ENCODE results near the gene GMDS. TPM values are rescaled to one million over a fixed set of nuclear protein-coding genes. Genes with fewer than 3 reads are reported as not detected.

Gene GMDS
- total and polyA plus RNA-seq, 2 experiments from 2014 or later, result 3.0 to 12.6 TPM

GRCh38 chr6:2108700-2109306 lies 136.6 kb downstream of the GMDS start:
- Histone ChIP-seq H3K9ac (no peak overlapping the region), H3K27me3 (replicated peaks; ENCODE audit: insufficient read depth) (no peaks in the 10 kb centered on the region), H3F3A (ENCODE audit: insufficient read depth) (0 out of 2 replicates have a peak, but pooled peaks cover 5% of the 10 kb centered on the region), H3K27ac (no peak overlapping the region), H3K79me2 (ENCODE audit: insufficient read depth) (no peaks in the 10 kb centered on the region), H3K4me2 (ENCODE audit: unreplicated experiment) (no peak overlapping the region), H4K20me1 (ENCODE audit: insufficient read depth) (no peaks in the 10 kb centered on the region), H3K9me2 (ENCODE audit: insufficient read depth) (no peaks in the 10 kb centered on the region), H3K36me3 (ENCODE audit: low read depth) (no peaks in the 10 kb centered on the region), H3K9me3 (ENCODE audit: low read depth) (no peaks in the 10 kb centered on the region), H3K4me3 (no peak overlapping the region), H2AFZ (no peak overlapping the region), H3K4me1 (ENCODE audit: insufficient read depth) (peaks cover 8% of the 10 kb centered on the region; the same call in 1 of the 2 replicates)
- no peak for TF ChIP-seq EZH2 (IDR thresholded peaks at IDR 0.05; ENCODE audit: insufficient read depth, poor library complexity, severe bottlenecking)
- no peak for TF ChIP-seq EZH2phosphoT487 (IDR thresholded peaks at IDR 0.05; ENCODE audit: insufficient read depth, low read depth)
- in situ Hi-C loops (cut with MboI), result loop anchor here (10.0 to 25.0 kb wide), 2 partner anchors 504 to 528 kb away; partner anchors contain the start of gene FOXC1
- WGBS, 2 experiments (ENCODE audit: low coverage in 1 of 2, low lambda C conversion rate in 2 of 2, missing lambda C conversion rate in 2 of 2), result 88 to 92% methylated on average over 9 of the region's 9 CpGs
- DNase-seq, result no peak

GRCh38 chr6:2104524-2104880 lies 140.9 kb downstream of the GMDS start:
- Histone ChIP-seq H4K20me1 (ENCODE audit: insufficient read depth) (no peaks in the 10 kb centered on the region), H3K4me3 (no peak overlapping the region), H3F3A (ENCODE audit: insufficient read depth) (no peaks in the 10 kb centered on the region), H3K27me3 (replicated peaks; ENCODE audit: insufficient read depth) (no peaks in the 10 kb centered on the region), H3K4me2 (ENCODE audit: unreplicated experiment) (no peak overlapping the region), H3K36me3 (ENCODE audit: low read depth) (no peaks in the 10 kb centered on the region), H3K9me2 (ENCODE audit: insufficient read depth) (no peaks in the 10 kb centered on the region), H3K79me2 (ENCODE audit: insufficient read depth) (no peaks in the 10 kb centered on the region), H3K9ac (no peak overlapping the region), H3K27ac (no peak overlapping the region), H3K4me1 (ENCODE audit: insufficient read depth) (peaks cover 5% of the 10 kb centered on the region; the same call in 1 of the 2 replicates), H3K9me3 (ENCODE audit: low read depth) (no peaks in the 10 kb centered on the region), H2AFZ (no peak overlapping the region)
- DNase-seq, result no peak
- TF ChIP-seq EZH2 (IDR thresholded peaks at IDR 0.05; ENCODE audit: insufficient read depth, poor library complexity, severe bottlenecking) (no peak), EZH2phosphoT487 (IDR thresholded peaks at IDR 0.05; ENCODE audit: insufficient read depth, low read depth) (no peak)
- WGBS, 2 experiments (ENCODE audit: low coverage in 1 of 2, low lambda C conversion rate in 2 of 2, missing lambda C conversion rate in 2 of 2), result 0 to 2% methylated on average over 1 of the region's 1 CpG
- in situ Hi-C loops (cut with MboI), result loop anchor here (10.0 to 25.0 kb wide), 2 partner anchors 500 to 533 kb away; partner anchors contain the start of gene FOXC1

- peak; percentile 63 for DNase-seq
- H3F3A ChIP-seq (ENCODE audit: insufficient read depth), result no peaks in the 10 kb centered on the region
- TF ChIP-seq EZH2 (IDR thresholded peaks at IDR 0.05; ENCODE audit: insufficient read depth, poor library complexity, severe bottlenecking), result no peak
- in situ Hi-C loops (cut with MboI), result loop anchor here (10.0 to 25.0 kb wide), 2 partner anchors 499 to 533 kb away; partner anchors contain the start of gene FOXC1
- no peaks in the 10 kb centered on the region for H3K36me3 ChIP-seq (ENCODE audit: low read depth)
- H3K4me1 ChIP-seq (ENCODE audit: insufficient read depth), result peaks cover 5% of the 10 kb centered on the region; the same call in 1 of the 2 replicates
- H3K4me2 ChIP-seq (ENCODE audit: unreplicated experiment), result no peak overlapping the region
- no peak overlapping the region for H3K27ac ChIP-seq
- H3K9me3 ChIP-seq (ENCODE audit: low read depth), result no peaks in the 10 kb centered on the region
- no peaks in the 10 kb centered on the region for H3K27me3 ChIP-seq (replicated peaks; ENCODE audit: insufficient read depth)
- no peak overlapping the region for H3K4me3 ChIP-seq
- H4K20me1 ChIP-seq (ENCODE audit: insufficient read depth), result no peaks in the 10 kb centered on the region
- WGBS, 2 experiments (ENCODE audit: low coverage in 1 of 2, low lambda C conversion rate in 2 of 2, missing lambda C conversion rate in 2 of 2), result 71 to 72% methylated on average over 6 of the region's 6 CpGs
- H3K79me2 ChIP-seq (ENCODE audit: insufficient read depth), result no peaks in the 10 kb centered on the region
- H2AFZ ChIP-seq, result no peak overlapping the region
- H3K9me2 ChIP-seq (ENCODE audit: insufficient read depth), result no peaks in the 10 kb centered on the region
- H3K9ac ChIP-seq, result no peak overlapping the region
Observed at GRCh38 chr6:2103765-2104523, 141.5 kb downstream of the GMDS start.

GRCh38 chr6:2102966-2103365 lies 142.4 kb downstream of the GMDS start:
- TF ChIP-seq EZH2phosphoT487 (IDR thresholded peaks at IDR 0.05; ENCODE audit: insufficient read depth, low read depth) (no peak), EZH2 (IDR thresholded peaks at IDR 0.05; ENCODE audit: insufficient read depth, poor library complexity, severe bottlenecking) (no peak)
- Histone ChIP-seq H3K27me3 (replicated peaks; ENCODE audit: insufficient read depth) (no peaks in the 10 kb centered on the region), H3K4me3 (no peak overlapping the region), H3K79me2 (ENCODE audit: insufficient read depth) (no peaks in the 10 kb centered on the region), H3K9ac (no peak overlapping the region), H3K4me1 (ENCODE audit: insufficient read depth) (peaks cover 5% of the 10 kb centered on the region; the same call in 1 of the 2 replicates), H3K9me3 (ENCODE audit: low read depth) (no peaks in the 10 kb centered on the region), H3K27ac (no peak overlapping the region), H3K9me2 (ENCODE audit: insufficient read depth) (no peaks in the 10 kb centered on the region), H2AFZ (no peak overlapping the region), H3F3A (ENCODE audit: insufficient read depth) (no peaks in the 10 kb centered on the region), H4K20me1 (ENCODE audit: insufficient read depth) (no peaks in the 10 kb centered on the region), H3K4me2 (ENCODE audit: unreplicated experiment) (no peak overlapping the region), H3K36me3 (ENCODE audit: low read depth) (no peaks in the 10 kb centered on the region)
- WGBS, 2 experiments (ENCODE audit: low coverage in 1 of 2, low lambda C conversion rate in 2 of 2, missing lambda C conversion rate in 2 of 2), result 96 to 99% methylated on average over 5 of the region's 5 CpGs
- no peak for DNase-seq
- in situ Hi-C loops (cut with MboI), result loop anchor here (10.0 to 25.0 kb wide), 2 partner anchors 498 to 534 kb away; partner anchors contain the start of gene FOXC1
